ENCODE results near the gene WDR81.
"Not testable (repeated sequence)": the region's sequence is repeated elsewhere in the genome, so short reads cannot be mapped to it uniquely, and the experiment has no call there.

GRCh38 chr17:1722022-1722421 is 2.5 kb upstream of the WDR81 start:
- not testable (repeated sequence) for TF ChIP-seq POLR2A, CTCF (IDR thresholded peaks at IDR 0.05)

Measured in Peyer's patch (tissue), 4 donors.